Cardiac fibroblast (primary cell): Measurements from ENCODE around the gene CEP78.
A peak's percentile ranks its signal among the peaks of the same experiment; 100 is the strongest.

Source experiments
- DNase-seq, 2 donors: peaks; one replicate each; pipeline versions ENCODE4 v3.0.0 to v3.0.0-alpha.2; 2010; ENCODE audit warnings: low read depth in 2 of 2
- H3K4me3 ChIP-seq, 2 donors: replicated peaks in 1 of 2; 1 replicate in 1 of 2; 2 replicates in 1 of 2; pipeline ENCODE4 v1.5.1; 2011; ENCODE audit warnings: low read depth in 2 of 2, low read length in 2 of 2, mild to moderate bottlenecking in 2 of 2, moderate library complexity in 1 of 2
- TF ChIP-seq, protein P1 (sequence below): IDR thresholded peaks from one replicate; pipeline ENCODE4 v1.5.1; 2011; ENCODE audit warnings: low read depth, mild to moderate bottlenecking, low read length, inconsistent platforms

The CEP78 gene

DNA sequence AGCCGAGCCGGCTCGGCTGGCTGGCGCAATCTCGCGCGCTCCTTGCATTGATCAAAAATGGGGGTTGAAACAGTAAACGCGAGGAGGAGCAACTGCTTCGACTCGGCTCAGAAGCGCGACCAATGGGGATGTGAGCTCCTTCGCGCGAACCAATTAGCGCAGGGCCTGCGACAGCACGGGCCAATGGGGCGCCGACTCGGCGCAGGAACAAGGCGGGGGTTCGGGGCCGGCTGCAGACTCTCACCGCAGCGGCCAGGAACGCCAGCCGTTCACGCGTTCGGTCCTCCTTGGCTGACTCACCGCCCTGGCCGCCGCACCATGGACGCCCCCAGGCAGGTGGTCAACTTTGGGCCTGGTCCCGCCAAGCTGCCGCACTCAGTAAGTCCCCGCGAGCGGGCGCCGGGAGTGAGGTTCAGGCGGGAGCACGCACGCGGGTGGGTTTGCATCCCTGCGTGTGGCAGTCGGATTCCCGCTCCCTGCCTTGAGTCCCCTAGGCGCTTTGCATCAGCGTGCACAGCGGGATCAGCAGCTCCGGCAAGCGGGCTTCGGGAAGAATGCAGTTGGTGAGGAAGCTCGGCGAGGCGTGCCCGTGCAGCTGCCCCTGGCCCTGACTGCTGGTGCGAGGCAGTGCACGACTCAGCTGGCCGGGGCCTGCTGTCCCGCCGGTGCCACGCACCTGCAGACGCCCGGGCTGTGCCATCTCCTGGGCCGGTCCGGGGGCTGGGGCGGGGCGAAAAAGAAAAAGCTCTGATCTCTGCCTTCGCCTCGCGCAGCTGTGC is 61.2 kb downstream of the CEP78 start, which contains the start of gene PSAT1:
TSS of gene PSAT1 (plus strand) at position 233 of the 779 bp plus-strand sequence. CDS start at position 319, 86 bp downstream.
- TF ChIP-seq, protein P1, sequence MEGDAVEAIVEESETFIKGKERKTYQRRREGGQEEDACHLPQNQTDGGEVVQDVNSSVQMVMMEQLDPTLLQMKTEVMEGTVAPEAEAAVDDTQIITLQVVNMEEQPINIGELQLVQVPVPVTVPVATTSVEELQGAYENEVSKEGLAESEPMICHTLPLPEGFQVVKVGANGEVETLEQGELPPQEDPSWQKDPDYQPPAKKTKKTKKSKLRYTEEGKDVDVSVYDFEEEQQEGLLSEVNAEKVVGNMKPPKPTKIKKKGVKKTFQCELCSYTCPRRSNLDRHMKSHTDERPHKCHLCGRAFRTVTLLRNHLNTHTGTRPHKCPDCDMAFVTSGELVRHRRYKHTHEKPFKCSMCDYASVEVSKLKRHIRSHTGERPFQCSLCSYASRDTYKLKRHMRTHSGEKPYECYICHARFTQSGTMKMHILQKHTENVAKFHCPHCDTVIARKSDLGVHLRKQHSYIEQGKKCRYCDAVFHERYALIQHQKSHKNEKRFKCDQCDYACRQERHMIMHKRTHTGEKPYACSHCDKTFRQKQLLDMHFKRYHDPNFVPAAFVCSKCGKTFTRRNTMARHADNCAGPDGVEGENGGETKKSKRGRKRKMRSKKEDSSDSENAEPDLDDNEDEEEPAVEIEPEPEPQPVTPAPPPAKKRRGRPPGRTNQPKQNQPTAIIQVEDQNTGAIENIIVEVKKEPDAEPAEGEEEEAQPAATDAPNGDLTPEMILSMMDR = no peak
- H3K4me3 ChIP-seq = peak within 1 kb of the TSS; percentile 81 to 97
- DNase-seq = peak; percentile 95 to 97

DNA sequence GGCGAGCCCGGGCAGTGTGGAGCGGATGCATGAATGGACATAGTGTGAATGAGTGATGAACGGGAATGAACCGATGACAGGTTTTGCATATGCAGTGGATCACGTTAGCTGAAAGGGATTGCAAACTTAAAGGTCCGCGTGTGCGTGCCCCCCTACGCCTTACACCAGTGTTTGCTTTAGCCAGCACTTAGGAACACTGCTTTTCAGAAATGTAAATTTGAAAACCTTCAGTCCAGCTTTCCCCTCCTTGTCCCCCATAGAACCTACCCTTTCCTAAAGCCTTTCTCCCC is 61.7 kb downstream of the CEP78 start:
- peak overlapping the region; percentile 81 to 97 for H3K4me3 ChIP-seq
- DNase-seq = peak in 1 of 2 donors; percentile 19
- TF ChIP-seq, protein P1 = no peak

DNA sequence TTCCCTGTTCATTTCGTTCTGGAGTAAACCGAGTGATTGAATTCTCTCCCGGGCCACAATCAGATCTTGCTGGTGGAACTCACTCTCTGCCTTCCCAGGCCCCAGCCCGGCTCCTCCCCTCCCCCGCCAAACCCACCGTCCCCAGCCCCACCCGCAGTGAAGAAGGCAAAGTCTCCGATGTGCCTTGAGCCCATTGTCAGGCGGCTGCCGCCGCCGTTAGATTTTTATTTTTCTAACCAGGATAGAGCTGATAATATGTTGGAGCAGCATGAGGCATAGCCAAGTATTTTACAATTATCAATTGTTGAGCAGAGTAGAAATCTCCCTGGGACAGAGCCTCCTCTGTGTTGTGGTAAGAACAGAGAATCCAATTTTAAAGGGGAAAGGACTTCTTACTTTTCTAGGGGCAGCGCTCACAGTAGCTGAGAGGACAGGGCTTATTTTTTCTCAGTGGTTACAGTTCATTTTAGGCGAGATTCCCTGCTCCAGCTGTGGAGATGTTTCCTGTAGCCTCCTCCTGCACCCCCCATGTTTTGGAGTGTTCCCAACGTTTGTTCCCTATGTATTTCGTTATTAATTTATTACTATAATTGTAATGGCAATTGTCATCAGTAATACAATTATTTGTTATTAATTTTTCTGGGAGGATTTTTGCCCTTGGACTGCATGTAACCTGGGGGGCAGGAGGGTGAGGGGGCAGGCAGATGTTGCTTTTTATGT is 62.3 kb downstream of the CEP78 start:
- peak overlapping the region; percentile 81 to 97 for H3K4me3 ChIP-seq
- DNase-seq = peak in 1 of 2 donors; percentile 12
- TF ChIP-seq, protein P1 = no peak

DNA sequence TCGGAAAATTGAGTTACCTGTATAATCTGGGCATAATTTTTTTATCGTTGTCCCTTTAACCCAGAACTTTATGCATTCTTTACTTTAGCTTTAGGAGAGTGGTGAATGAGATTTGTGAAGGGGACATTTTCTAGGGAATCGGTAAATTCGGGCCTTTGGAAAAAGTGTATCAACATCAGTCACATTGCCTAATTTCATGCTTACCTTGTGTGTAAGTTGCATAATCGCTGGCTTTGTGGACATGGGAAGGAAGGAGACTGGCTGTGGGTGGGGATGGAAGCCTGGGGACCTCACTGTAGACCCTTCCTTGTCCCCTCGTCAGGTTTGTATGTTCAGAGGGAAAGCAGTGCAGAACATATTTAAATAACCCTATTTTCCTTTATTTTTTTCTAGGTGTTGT is 64.3 kb downstream of the CEP78 start:
- no peak overlapping the region for H3K4me3 ChIP-seq
- TF ChIP-seq, protein P1 = no peak
- no peak for DNase-seq

DNA sequence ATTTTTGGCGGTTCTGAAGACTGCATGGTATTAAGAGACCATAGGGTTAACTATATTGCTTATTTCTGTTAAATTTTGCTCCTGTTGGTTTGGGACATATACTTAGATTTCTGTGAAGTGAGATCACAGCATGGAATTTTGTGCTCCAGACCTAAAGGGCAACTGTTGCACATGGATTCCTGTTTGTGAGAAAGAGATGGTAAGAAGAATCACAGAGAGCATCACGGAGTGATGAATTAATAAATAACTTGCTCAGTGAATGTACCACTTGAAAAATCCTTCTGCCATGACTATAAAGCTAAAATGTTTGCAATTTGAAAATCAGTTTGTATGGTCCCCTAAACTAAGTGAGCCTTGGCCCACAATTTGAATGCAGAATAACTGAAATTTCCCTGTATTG is 65.6 kb downstream of the CEP78 start:
- H3K4me3 ChIP-seq = no peak overlapping the region
- DNase-seq = peak in 1 of 2 donors; percentile 12
- TF ChIP-seq, protein P1 = no peak

DNA sequence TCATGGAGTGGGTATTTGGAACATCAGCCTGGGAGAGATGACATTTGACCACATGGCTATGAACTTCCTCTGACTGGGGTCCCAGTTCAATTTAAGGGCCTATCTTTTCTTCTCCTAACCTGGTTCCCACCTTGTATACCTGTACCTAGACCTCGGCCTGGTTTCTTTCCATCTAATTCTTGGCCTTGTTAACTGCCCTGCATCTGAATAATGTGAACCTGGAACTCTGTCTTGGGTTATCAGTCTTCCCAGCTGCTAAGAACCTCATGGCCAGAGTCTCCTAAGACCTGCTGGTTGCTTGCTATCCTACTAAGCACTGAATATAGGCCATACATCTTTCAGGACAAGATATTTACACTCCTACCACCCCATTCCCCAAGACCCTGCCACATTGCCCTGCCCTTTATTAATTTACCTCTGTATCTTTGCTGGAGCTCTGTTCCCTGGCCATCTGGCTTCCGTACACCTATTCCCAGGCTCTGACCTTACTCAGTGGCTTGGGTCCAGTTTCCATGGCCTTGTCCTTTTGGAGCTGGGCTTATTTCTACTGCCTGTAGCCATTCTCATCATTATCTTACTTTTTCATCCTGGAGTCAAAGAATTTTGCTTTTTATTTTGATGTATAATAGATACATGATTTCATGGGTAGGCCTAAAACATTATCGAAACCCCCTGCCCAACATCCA is 67.6 kb downstream of the CEP78 start:
- H3K4me3 ChIP-seq = no peak overlapping the region
- TF ChIP-seq, protein P1 = no peak
- no peak for DNase-seq
